HCEC 1CT (cell line): ENCODE results near the gene TPRKB.
"Not testable (repeated sequence)": the region's sequence is repeated elsewhere in the genome, so short reads cannot be mapped to it uniquely, and the experiment has no call there.

ENCODE experiments used
- DNase-seq: peaks from one replicate; pipeline ENCODE4 v3.0.0-alpha.2; 2017

TPRKB gene

DNA sequence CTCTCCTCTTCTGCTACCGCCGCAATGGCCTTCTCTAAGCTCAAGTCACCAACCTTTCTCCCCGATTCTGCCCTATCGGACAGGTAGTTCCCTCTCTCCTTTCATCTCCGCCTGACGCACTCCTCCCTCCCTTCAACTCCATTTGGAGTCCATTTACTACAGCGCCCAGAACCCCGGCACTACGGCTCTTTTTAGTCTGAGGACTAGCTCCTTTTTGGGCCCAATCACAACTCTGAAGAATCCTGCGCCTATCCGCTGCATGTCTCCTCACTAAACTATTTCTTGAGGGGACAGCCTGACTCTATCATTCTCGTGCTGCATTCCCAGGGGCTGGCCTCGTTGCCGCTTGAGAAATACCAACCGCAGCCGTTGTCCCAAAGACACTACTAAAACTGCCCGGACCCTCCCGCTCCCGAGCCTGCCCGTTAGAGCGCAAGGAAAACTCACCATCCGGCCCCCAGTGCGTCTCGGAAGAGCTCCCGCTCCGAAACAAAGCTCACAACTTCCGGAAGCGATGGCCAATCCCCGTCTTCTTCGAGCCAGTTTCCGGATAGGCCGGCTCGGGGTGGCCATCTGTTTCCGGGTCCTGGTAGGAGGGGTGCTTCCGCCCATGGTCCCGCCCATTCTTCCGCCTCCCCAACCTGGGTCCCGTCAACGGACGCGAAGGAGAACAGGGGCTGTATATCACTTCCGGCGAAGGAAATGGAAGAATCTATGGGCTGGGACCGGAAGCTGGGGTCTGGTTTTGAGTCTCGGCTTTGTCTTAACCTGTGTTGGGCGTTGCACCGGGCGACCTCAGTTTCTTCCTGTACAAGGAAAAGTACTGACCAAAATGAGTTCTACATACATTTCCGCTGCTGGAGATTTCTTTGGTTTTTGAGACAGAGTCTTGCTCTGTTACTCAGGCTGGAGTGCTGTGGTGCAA lies at the start of gene TPRKB:
Gene TPRKB, minus strand, starts transcription at position 491 of the 925 bp plus-strand sequence. CDS start 2,776 bp downstream, outside the sequence.
- peak; percentile 98 for DNase-seq

DNA sequence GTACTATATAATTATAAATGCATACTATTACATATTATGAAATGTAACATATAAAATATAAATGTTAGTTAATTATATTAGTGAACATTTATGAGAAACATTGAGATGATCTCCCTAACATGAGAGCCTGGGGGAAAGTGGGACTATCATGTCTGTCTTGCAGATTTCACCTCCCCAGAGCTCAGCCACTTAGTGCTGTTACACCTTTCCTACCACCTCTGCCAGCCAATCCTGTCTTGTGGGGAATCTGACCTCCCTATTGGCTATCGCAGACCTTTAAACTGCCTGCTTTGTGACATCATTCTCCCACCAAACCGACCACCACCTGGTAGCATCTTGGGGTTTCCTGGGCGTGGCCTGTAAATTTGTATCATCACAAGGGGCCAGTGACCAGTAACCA lies 46.7 kb upstream of the TPRKB start, which contains the start of gene C2orf78:
Gene C2orf78, plus strand, starts transcription at position 301 of the 400 bp plus-strand sequence. CDS start 127 bp downstream, outside the sequence.
- not testable (repeated sequence) for DNase-seq

DNA sequence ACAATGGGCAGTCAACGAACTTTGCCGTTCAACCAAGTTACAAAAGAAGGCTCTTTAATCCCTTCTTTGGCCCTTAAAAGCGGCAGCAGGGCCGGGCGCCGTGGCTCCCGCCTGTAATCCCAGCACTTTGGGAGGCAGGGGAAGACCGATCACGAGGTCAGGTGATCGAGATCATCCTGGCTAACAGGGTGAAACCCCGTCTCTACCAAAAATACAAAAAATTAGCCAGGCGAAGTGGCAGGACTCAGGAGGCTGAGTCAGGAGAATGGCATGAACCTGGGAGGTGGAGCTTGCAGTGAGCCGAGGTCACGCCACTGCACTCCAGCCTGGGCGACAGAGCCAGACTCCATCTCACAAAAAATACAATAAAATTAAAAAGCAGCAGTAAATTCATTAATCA lies 46.3 kb upstream of the TPRKB start:
- not testable (repeated sequence) for DNase-seq

DNA sequence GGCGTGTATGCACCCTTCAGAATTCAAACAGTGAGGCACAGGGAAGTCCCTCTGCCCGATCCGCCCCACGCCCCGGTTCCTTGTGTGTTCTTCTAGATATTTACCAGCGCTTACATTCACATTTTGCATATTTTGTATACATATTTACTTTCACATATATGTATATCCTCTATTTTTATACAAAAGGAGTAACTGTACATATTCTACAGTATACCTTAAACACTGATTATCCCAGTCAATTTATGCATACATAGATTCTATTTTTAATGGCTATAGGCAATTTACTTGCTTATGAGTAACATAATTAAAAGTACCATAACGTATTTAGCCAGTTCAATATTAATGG lies 43.1 kb upstream of the TPRKB start:
- no peak for DNase-seq

DNA sequence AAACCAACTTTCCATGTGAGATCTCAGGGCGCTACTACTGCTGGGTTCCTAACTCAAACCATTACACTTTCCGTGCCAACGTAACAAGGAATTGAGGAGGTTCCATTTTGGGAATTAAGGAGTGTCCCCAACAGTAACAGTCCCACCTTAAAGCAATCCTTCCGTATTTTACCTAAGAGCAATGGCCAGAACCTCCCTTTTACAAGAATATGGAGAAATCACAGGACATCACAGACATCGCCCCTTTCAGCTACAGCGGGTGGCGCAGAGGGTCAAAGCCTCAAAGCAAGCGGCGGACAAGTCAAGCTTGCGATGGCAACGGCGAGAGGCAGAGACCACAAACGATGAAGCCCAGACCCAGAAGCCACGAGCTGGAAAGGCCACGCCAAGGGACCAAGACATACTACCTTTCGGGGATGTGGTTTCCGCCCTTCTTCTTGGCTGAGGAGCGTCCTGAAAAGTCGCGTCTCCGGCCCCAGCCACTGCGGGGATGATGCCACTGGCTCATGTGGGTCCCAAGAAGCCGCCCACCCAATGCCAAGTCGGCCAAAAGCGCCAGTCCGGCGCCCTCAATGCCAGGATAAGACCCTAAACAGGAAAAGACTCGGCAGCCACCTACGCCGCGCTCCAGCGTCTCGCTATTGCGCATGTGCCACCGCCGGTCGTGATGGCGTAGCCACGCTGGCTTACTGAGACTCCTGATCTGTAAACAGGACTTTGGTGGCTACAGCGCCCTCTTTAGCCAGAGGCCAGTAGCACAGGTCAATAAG lies 42.5 kb upstream of the TPRKB start, which contains the start of gene DUSP11:
Gene DUSP11, minus strand, starts transcription at position 637 of the 770 bp plus-strand sequence. Its CDS starts 129 bp downstream, at position 508.
- peak; percentile 84 for DNase-seq

DNA sequence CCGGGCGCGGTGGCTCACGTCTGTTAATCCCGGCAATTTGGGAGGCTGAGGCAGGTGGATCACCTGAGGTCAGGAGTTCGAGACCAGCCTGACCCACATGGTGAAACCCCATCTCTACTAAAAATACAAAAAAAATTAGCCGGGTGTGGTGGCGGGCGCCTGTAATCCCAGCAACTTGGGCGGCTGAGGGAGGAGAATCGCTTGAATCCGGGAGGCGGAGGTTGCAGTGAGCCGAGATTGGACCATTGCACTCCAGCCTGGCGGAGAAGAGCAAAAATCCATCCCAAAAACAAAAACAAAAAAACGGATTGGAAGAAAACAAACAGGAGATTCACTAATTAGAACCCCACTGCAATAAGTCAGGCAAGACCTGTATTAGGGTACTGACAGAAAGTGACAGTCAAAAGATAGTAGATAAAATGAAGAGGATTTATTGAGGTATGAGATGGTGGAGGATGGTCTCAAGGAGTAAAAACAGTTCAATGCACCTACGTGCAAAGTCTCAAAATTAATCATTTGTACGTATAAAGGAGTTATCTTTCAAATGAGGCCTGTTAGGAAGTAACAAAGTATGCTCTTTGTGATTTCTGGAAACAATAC lies 41.8 kb upstream of the TPRKB start:
- not testable (repeated sequence) for DNase-seq

DNA sequence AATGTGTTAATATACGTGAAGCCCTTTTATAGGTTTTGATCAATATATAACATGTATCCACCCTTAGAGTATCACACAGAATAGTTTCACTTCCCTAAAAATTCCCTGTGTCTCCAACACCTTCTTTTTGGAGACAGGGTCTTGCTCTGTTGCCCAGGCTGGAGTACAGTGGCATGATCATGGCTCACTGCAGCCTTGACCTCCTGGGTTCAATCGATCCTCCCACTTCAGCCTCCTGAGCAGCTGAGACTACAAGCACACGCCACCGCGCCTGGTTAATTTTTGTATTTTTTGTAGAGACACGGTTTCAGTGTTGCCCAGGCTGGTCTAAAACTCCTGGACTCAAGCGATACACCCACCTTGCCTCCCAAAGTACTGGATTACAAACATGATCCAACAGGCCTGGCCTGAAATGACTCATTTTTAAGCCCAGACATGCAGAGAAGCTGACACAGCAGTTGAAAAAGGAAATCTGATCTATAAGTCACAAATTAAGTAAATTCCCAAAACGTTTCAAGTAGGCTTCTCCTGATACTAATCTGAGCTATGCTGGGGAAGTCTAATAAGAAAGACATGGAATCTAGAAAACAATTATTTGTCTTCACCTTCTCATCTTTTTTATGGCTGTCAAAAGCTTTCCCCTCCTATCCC lies 39.8 kb upstream of the TPRKB start:
- peak; percentile 45 for DNase-seq

DNA sequence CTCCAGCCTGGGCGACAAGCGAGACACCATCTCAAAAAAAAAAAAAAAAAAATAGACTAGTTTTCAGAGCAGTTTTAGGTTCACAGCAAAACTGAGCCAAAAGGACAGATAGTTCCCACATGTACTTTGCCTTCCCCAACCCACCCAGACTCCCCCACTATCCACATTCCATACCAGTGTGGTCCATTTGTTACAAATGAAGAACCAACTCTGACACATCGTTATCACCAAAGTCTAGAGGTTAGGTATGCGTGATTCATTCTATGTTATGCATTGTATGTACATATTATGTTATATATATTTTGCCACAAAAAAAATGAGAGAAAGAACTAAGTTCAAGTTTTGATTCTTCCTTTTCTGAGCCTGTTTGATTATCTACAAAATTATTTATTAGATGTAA lies 39.2 kb upstream of the TPRKB start:
- no peak for DNase-seq

DNA sequence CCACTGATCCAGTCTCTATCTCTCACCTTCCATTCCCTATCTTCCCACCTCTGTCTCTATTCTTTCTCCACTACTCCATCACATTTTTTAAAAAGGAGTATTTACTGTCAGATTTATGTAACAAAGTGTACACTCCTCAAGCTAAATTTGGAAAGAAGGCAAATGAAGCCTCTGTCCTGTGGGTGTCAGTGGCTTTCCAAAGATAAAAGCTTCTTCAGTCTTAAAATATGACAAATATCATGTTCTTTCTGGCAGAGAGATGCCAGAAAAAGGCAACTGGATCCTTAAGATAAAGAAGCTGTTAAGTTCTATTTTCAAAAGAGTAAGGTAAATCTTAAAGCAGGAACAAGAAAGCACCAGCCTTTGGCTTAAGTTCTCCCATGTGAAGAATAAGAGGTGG lies 35.7 kb upstream of the TPRKB start:
- no peak for DNase-seq

DNA sequence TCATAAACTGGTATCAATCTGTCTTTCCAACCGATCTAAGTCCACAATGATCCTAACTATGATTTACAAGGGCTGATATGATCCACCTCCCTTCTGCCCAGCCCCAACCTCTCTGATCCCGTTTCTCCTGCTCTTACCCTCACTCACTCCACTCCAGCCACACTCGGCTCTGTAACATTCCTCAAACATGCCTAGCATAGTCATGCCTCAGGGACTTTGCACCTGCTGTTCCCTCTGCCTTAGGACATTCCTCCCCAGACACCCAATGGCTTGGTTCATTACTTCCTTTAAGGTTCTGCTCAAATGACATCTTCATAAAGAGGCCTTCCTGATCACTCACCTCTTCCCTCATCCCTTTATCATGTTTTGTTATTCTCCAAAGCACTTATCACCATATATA lies 33.6 kb upstream of the TPRKB start:
- no peak for DNase-seq

DNA sequence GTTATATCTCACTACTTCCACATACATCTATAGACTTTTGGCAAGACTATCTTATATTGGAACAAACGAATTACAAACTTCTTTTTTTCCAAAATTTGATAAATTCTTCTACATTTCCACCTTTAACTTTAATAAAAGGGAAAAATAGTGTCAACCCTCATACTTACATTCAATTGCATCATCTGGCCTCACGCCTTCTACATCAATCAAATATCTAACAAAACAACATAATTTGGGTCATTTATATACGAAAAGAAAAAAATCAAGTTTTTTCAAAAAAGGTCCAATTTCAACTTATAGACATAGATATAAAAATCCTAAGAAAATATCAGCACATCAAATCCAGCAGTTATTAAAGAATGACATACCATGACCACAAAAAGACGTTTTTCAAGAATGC lies 29.8 kb upstream of the TPRKB start:
- DNase-seq: no peak

DNA sequence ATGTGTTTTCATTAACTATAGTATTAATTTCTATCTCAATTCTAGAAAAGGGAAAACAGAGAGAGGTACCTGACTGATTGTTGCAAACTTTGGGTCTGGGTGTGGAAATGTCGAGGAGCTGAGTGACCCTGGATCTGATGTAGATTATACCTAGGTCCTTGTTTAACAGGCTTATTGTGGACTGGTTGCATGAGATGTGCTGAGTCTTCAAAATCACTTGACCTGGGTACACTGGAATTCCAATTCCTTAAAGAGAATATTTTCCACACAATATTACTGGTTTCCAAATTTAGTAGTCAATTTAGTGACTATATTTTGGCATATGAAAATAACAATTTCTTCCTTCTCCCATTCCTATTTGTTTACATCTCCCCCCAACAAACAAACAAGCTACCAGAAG lies 29.2 kb upstream of the TPRKB start:
- DNase-seq: no peak

DNA sequence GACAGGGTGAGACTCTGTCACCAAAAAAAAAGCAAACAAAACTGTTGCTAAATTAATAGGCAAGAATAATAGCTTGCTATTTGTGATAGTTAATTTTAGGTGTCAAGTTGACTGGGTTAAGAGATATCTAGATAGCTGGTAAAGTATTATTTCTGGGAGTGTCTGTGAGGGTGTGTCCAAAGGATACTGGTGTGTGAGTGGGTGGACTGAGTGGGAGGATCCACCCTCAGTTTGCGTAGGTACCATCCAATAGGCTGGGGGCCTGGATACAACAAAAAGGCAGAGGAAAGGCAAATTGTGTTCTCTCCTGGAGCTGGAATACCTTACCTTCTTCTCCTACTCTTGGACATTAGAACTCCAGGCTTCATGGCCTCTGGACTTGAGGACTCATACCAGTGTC lies 27.8 kb upstream of the TPRKB start:
- DNase-seq: no peak

DNA sequence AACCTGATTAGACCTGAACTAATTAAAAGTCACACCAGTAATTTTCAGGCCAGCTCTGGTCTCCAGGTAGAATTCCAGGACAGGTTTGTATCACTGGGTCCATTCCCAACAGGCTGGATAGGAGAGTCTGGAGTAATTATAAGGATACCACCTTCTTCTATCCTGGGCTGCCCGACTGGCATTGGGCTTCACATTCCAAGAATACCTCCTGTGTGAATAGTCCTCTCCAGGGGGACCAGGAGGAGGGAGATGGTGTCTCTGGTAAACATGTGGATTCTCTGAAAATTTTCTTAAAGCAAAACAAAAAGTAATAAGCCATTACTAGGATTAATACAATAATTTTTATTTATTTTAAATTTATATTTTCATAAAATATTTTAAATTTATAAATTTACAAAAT lies 25.4 kb upstream of the TPRKB start:
- no peak for DNase-seq

DNA sequence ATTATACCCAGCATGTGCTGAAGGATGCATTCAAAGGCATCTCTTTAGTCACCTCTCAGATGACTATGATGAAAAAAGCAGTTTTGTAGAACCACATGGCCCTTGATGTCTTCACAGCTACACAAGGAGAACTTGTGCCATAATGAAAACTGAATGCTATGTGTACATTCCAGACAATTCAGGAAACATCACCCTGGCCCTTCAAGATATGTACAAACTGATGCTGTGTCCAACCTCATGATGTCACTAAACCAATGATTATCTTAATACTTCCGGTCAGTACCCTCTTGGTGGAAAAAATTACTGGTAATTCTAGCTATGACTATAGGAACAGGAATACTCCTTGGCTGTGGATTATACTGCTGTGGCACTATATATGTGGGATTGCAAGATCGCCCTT lies 22.8 kb upstream of the TPRKB start:
- DNase-seq: no peak

DNA sequence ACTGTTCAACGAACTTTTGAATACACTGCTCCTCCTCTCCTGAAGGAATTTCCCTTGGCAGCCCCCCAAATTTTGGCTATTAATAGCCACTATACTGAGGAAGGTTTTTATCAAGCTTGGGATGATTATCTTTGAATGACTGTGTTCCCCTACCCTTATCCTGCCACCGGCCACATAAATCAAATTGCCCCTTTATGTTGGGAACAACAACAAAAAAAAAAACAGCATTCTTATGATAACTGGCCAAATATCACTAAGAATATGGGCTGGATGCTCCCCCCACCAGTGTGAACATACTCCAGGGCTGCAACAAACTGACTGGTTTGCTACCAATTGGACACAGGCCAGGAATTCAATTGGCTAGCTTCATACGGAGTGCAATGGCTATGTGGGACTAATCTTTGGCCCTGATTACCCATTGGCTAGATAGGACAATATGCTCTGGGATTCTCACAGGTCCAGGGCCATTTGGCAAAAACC lies 22.2 kb upstream of the TPRKB start:
- DNase-seq: no peak

DNA sequence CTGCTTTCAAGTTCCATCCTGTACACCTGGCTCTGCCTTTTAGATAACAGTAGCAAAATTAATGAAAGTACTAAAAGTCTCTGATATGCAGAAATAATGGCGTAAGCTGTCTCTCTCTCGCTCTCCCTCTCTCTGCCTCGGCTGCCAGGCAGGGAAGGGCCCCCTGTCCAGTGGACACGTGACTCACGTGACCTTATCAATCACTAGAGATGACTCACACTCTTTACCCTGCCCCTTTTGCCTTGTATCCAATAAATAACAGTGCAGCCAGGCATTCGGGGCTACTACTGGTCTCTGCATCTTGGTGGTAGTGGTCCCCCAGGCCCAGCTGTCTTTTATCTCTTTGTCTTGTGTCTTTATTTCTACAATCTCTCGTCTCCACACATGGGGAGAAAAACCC lies 17.2 kb upstream of the TPRKB start:
- not testable (repeated sequence) for DNase-seq

DNA sequence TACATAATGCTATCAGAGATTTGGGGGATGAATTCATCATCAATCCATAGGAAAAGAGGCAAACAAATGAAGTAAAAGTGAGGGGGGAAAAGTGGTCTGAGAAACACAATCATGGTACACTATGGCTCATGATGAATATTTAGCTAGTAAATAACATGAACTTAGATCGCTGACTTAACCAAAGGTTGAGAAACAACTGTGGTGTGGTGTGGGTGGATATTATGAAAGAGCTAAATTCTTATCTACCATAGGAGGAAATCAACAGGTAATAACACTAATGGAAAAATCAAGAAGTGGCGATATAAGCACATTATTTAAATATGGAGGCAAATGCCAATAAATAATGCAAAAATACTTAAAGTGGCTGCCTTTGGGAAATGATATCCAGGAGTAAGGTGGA lies 12.2 kb upstream of the TPRKB start:
- DNase-seq: no peak

DNA sequence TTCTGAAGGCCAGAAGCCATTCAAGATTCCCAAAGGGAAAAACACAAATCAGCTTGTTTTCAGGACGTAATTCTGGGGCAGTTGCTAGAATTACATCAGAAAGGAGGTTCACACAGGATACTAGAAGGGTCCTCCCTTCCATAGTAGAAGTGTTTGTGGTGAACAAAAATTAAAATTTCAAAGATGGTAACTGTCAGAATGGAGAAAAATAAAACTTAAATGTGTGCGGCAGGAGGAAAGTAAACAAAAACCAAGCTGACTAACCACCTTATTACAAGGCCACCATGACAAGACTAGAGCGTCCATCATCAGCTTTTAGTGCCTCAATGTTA lies 9.7 kb upstream of the TPRKB start:
- no peak for DNase-seq

DNA sequence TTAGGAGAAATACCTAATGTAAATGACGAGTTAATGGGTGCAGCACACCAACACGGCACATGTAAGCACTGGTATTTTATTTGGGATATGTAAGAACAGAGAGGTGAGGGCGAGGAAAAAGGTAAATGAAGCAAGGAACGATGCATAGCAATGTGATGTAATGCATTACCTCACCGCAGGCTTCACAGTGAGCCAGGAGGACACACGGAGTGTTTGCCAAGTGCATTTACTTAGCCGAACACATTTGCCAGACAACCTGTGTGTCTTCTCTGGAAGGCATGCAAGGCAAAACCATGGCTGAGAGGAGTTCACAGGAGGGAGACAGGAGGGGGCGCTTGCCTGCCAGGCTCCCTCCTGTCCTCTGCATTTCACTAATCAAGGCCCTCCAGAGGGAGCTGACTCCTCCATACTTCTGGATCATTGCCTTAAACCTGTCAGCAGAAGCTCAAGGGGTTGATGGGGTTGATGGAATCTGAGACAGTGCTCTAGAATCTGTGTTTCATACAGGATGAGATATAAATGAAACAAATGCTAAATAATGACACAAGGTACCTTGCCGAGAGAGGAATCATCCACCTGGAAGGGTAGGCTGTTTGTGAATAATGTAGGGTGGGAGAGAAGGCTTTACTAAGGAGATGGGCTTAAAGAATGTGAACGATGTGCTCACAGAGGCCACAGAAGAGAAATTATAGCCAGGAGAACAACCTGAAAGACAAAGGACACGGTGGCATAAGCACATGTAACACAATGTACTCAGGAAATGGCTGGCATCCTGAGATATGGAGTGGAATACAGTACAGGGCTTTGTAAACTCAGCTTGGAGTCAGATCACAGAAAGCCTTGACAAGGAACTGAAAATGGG lies 9.1 kb upstream of the TPRKB start:
- DNase-seq: no peak

DNA sequence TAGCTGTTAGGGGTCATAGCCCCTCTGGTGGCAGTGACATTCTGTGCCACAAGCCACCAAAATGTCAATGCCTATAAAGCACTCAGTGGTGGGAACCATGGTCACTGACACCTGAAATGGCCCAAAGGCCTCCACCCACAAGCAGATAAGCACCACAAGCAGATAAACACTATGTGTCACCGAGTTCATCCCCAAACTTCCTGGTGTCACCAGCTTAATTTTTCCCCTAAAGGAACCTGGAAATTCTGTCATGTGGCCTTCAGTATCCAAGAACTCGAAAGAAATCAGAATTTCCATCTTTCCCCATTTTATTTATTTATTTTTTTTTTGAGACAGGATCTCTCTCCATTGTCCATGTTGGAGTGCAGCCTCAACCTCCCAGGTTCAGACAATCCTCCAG lies 3.6 kb upstream of the TPRKB start:
- DNase-seq: no peak

DNA sequence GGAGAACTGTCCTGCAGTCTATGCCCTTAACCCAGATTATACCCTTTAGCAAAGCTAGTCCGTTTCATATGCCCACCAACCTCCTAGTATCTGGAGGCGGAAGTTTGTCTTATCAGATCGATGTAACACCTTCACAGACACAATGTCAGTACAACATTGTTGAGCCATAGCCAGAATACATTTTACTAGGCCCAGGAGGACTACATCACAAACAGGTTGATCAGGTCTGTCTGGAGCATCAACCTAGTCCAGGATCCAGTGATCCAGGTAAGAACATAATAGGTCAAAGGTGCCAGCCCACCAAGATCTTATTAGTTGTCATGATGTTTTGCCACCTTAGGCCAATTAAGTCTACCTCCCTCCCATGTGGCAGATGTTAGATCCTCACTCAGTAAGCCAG lies 2.0 kb upstream of the TPRKB start:
- DNase-seq: no peak
